ENCODE results near the gene HTR1B.

Gene HTR1B

DNA sequence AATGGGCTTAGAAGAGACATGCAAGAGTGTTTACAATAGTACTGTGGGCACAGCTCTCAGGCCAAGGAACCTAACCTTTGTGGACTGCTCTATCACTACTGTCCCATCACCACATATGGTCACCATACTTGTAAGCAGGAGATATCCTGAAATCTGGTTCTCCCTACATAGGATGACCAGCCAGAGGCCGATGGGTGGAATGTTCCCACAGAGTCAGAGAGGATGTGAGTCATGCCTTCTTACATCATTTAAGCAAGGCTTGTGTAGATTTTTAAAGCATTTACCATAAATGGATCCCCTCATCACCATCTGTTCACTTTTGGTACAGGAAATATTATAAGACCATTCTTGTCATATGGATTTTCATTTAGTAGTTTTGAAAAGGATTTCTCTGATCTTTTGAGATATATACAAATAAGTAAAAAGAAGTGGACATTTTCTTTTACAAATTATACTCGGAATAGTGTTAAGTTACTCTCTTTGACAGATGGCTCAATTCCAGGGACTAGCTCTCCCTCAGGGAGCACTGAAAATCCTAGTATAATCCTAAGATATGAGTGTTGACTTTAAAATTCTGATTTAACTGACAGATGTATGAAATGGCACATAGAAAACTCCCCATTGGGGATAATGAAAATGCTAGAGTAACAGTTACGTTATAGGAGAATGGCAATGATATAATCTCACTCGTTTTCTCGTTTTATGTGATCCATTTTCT is 6.6 kb downstream of the HTR1B start:
- DNase-seq (ENCODE audit: low read depth in 1 of 2, low spot score in 1 of 2) = no peak

DNA sequence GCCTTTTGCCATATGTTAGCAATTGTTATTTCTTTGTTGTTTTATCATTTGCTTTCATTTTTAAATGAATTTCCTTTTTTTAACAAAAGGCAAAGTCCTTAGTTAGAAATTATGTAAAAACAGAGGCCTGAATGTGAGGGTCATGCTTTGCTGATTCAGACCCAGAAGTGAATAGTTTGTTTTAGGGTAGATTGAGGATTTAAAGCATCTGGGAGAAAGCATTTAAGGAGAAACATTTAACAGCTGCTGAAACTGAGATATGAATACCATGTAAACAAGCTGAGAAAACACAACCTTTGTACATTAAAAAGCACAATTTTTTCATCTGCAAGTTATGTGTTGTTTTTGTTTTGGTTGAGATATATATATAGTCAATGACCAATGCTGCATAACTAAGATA is 8.0 kb downstream of the HTR1B start:
- DNase-seq (ENCODE audit: low read depth in 1 of 2, low spot score in 1 of 2) = no peak

DNA sequence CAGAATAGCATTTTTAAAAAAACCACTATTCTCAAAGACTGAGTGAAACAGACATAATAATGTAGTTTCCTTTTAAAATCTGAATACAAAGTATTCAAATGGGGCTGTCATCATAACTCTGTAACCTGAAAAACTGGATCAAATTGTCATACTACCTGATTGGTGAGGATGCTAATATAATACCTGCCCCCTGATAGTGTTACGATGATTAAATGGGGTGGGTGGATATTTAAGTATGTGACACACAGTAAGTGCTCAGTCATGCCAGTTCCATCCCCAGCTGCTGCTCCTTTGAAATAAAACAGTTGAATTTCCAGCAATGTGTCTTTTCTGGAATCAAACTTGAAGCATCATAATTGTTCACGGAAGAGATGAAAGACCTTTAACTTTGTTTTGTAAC is 8.9 kb downstream of the HTR1B start:
- no peak for DNase-seq (ENCODE audit: low read depth in 1 of 2, low spot score in 1 of 2)

DNA sequence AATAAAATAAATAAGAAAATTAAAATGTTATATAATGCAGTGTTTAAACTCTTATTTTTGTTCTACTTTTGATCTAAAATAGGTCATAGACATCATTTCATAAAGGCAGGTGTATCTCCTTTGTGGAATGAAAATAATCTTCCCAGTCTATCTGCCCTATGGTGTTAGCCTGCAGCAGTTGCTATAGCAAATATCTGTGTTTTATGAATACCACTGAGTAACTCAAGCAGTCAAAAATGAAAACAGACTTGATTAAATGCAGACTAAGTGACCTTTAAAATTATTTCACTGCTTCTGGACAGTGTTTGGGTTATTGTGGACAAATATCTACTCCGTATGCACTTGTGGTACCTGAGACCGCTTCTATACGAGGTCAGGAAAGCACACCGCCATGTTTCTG is 11.8 kb downstream of the HTR1B start:
- no peak for DNase-seq (ENCODE audit: low read depth in 1 of 2, low spot score in 1 of 2)

DNA sequence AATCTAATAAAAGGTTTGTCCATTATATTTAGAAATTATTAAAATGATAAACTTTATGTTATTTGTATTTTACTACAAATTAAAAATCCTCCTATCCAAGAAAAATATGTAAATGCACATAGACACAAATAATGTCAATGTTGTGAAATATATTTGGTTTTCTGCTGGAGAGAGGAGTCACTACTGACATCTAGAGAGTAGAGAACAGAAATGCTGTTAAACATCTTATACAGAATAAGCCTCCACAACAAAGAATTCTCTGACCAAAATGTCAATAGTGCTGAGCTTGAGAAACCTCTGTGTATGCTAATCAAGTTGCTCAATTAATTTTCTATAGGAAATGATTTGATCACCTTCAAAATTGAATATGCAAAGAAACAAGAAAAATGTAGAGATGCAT is 12.4 kb downstream of the HTR1B start:
- DNase-seq (ENCODE audit: low read depth in 1 of 2, low spot score in 1 of 2) = no peak

DNA sequence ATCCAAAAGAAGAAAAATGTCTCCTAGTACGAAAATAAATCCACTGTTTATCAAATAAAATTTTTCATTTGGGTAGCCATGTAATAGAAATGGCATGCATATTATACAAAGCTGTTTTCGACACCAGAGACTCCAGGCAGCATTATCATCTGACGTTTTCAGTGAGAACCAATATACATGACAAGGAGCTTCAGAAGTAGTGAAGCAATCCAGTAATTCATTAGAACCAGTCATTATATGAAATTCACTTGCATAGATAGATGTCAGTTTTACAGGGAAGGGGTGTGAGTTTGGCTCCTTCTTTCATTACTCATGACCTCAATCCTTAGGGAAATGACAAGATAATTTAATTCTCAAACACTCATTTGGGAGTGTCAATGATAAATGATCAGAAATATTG is 14.7 kb downstream of the HTR1B start:
- no peak for DNase-seq (ENCODE audit: low read depth in 1 of 2, low spot score in 1 of 2)

DNA sequence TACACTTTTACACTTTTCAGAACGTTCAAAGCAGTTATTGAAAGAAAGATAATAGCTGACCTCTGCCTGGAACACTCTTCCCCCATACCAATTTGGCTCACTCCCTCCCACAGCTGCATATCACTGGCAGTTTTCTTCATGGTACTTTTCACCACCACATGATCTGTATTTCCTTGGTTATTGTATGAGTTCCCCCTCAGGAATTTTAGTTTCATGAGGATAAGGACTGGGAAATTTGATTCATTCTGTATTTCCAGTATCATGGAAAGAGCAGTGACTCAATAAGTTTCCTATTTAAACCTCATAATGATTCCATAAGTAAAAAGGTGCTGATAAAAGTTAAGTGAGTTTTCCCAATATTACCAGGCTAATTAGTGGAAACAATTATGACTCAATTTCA is 16.0 kb downstream of the HTR1B start:
- DNase-seq (ENCODE audit: low read depth in 1 of 2, low spot score in 1 of 2) = no peak

DNA sequence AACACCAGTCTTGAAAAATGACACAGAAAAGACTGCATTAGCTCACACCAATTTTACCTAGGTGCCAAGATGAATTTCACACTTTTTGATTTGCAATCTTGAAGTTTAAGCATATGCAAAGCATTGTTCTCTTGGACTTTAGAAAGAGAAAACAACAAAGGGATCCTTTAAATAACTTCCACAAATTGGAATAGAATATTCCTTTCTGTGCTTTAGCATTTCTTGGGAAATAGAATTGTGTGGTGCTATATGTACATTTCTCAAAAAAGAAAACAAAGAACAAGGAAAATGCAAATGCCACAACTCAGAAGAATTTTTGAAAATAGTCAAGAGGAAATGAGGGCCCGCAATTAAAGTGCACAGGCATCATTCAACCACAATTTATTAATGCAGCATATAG is 17.0 kb downstream of the HTR1B start:
- DNase-seq (ENCODE audit: low read depth in 1 of 2, low spot score in 1 of 2) = no peak

DNA sequence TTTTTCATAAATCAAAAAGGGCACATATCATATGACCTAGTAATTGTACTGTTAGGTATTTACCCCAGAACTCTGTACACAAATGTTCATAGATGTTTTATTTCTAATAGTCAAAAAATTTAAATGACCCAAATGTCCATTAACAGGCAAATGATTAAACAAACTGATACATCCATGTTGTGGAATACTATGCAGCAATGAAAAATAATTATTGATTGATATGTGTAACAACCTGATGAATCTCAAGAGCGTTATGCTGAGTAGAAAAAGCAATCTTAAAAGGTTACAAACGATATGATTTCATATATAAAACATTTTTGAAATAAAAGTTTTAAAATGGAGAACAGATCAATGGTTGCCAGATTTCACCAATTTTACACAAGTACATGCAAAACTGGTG is 18.1 kb downstream of the HTR1B start:
- DNase-seq (ENCODE audit: low read depth in 1 of 2, low spot score in 1 of 2) = no peak

DNA sequence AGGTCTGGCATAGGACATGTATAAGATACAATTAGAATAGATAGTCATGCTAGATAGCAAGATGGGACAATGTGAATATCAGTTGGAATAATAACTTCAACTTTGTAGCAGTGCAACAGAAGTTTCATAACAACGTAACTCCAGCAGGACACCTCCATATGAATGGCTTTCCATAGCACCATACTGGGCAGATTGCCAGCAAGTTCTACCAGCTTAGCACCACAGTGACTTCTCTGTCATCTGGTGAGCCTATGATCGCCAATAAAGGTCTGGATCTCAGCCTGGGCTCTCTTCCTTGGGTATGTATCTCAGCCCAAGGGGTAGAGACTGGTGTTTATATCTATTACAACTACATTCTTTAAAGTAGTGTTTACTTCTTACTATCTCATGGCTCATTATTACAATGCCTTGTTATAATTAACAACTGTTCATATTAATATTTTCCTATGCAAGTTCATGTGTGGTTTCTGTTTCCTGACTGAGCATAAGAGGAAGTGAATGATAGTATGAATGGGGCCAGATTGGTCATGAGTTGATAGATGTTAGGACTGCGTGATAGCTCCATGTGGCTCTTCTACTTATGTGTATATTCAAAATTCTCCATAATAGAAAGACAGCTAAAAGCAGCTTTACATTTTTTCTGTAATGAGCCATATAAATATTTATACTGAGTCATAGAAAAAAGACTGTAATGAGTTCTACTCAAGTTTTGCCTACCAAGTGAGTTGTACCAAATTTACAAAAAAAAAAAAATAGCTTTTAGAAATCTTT is 22.9 kb downstream of the HTR1B start:
- no peak for DNase-seq (ENCODE audit: low read depth in 1 of 2, low spot score in 1 of 2)

DNA sequence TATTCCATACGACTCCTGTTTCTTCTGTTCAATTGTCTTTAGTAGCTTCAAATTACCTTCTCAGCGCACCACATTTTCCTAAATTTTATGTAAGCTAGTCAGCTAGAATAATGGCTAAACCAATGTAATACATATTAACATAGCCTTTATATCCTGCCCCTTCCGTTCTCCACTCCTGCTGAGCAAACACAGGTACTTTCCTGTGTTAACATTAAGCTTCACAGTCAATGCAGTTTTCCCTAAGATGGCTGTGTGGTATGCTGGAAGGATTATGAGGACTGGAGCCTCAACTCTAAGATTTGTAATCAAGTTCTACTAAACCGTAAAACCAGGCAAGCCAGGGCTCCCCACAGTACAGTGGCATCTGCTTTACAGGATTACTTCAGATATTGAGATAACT is 29.4 kb downstream of the HTR1B start:
- DNase-seq (ENCODE audit: low read depth in 1 of 2, low spot score in 1 of 2) = no peak

DNA sequence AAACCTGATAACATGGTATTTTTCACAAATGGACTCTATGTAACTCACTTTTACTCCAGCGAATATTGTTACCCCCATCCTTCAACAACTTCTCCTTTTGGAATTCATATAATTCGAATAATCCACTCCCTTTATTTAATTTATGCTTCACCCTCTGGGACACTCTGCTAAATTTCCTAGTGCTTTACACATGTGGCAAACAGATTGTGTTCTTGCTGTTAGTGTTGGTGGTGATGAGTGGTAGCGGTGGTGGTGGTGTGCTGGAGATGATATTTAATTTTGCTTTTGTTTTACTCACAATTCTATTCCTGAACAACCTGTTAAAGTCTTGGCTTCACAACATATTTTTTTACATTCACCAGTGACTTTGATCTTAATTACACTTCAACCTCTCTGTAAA is 32.8 kb downstream of the HTR1B start:
- no peak for DNase-seq (ENCODE audit: low read depth in 1 of 2, low spot score in 1 of 2)

DNA sequence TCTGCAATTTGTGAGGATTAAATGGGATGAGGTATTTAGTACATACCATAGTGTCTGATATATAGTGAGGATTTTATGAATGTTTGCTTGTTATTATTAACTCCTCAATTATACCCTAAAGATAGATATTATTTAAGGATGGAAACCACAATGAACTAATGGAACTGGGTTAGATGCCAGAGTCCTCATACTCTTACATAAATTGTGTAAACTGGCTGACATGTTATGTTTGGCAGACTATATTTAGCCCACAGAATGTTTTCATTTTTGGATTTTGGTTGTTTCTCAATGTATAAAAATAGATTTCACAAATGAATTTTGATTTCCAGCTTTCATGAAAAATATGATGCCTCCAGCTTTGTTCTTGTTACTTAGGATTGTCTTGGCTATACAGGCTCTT is 37.6 kb downstream of the HTR1B start:
- no peak for DNase-seq (ENCODE audit: low read depth in 1 of 2, low spot score in 1 of 2)

DNA sequence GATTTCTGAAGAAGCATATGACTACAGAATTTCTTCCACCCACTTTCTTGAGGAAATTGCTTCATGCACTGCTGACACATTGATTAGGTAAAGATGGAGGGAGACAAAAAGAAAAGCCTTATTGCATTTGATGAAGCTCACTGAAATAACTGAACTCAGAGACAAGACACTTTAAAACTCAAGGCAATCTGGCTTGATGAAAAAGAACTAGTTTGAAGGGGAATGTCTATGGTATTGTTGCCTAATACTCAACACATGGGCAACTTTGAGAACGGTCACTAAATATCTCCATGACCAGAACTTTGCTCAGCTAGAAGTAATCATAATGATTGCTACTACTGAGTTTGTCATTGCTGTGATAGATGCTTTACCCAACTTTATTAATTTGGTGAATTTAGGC is 38.1 kb downstream of the HTR1B start:
- no peak for DNase-seq (ENCODE audit: low read depth in 1 of 2, low spot score in 1 of 2)

DNA sequence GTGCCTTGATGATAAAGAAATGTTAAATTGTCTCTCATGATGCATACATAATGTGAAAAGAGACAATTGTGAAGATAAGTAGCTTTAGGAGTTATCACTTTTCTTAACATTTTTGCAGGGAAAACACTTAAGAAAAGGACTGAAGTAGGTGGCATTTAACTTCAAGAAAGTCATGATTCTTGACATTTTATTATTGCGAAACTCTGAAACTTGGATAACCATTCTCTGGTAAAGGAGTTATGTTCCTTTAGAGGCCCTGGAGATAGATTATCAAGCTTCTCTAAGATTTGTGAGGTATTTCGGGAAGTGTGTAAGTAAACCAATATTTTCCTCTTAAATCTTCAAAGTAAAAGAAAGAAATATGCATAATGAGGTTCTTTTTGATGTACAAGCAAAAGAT is 38.5 kb downstream of the HTR1B start:
- no peak for DNase-seq (ENCODE audit: low read depth in 1 of 2, low spot score in 1 of 2)

DNA sequence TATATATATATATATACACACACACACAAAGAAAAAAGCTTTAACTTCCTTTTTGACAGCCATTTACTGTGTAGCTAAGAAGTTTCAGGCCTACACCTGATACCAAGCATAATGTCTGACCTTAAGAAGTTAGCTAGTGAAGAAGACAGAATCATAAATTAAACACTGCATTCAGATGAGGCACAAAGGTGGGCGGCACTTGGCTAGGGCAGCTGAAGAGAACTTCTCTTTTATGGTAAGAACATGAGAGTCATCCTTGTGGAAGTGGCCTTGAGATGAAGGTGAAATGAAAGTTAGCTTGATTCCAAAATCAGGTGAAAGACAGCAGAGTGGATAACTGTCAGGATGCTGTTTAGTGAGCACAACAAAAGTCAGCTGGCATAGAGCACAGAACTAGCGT is 46.5 kb downstream of the HTR1B start:
- no peak for DNase-seq (ENCODE audit: low read depth in 1 of 2, low spot score in 1 of 2)

DNA sequence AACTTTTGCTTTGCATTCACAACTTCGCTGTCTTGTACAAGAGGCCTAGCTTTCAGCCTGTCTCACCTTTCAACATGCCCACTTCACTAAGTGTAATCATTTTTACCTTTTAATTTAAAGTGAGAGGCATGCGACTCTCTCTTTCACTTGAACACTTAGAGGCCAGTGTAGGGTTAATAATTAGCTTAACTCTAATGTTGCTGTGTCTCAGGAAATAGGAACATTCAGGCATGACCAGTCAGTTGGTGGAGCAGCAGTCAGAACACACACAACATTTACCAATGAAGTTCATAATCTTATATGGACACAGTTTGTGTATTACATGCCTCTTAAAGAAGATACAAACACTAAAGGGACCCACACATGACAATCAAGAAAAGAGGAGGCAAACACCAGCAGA is 47.6 kb downstream of the HTR1B start:
- DNase-seq (ENCODE audit: low read depth in 1 of 2, low spot score in 1 of 2) = no peak
